Activated B cell treated with CpG ODN at 0.5 μM for 24 hours (primary cell): ENCODE data around the gene UTP18. TPM values are rescaled to one million over a fixed set of nuclear protein-coding genes. Genes with fewer than 3 reads are reported as not detected.
A peak's percentile ranks its signal among the peaks of the same experiment; 100 is the strongest.

Source experiments
- ATAC-seq: fragments of 200-7000 bp; cut with Tn5 transposase; one replicate; pipeline ENCODE4 v1.10.0; 2021; ENCODE audit warnings: low read depth, mild to moderate bottlenecking, moderate library complexity
- CTCF ChIA-PET: fragments of 350-600 bp; sonication (Branson Sonifier 250); formaldehyde crosslinking; loops from one replicate; lab custom pipeline; 2021; ENCODE audit warnings: antibody characterized with exemption; lab: Charles Lee
- POLR2A ChIA-PET: fragments of 350-600 bp; sonication (Branson Sonifier 250); formaldehyde crosslinking; loops from one replicate; lab custom pipeline; 2021; ENCODE audit warnings: antibody characterized with exemption; lab: Charles Lee
- DNase-seq: peaks from one replicate; pipeline ENCODE4 v3.0.0; 2022
- H3K27ac Mint-ChIP-seq: one replicate; pipeline ENCODE4 v1.8.0; 2020; ENCODE audit warnings: mixed read lengths
- H3K27me3 Mint-ChIP-seq: one replicate; pipeline ENCODE4 v1.8.0; 2021; ENCODE audit warnings: mixed read lengths
- H3K36me3 Mint-ChIP-seq: one replicate; pipeline ENCODE4 v1.8.0; 2021; ENCODE audit warnings: low read depth, mixed read lengths
- H3K4me1 Mint-ChIP-seq: one replicate; pipeline ENCODE4 v1.8.0; 2021; ENCODE audit warnings: mixed read lengths
- H3K4me3 Mint-ChIP-seq: one replicate; pipeline ENCODE4 v1.8.0; 2020; ENCODE audit warnings: mild to moderate bottlenecking, mixed read lengths
- H3K9me3 Mint-ChIP-seq: one replicate; pipeline ENCODE4 v1.8.0; 2020; ENCODE audit warnings: mixed read lengths
- intact Hi-C: fragments of 100-400 bp; cut with micrococcal nuclease; formaldehyde crosslinking; loops from one replicate; pipeline ENCODE4 v1.15.1; 2024
- total RNA-seq: library from RNA; stranded (reverse); gene quantifications from 2 replicates; pipeline ENCODE4 v1.2.3, GENCODE V29; 2022
- TF ChIP-seq, protein P1 (sequence below): fragments of 200-600 bp; IDR thresholded peaks from one replicate; pipeline ENCODE4 v1.8.0; 2022; ENCODE audit warnings: antibody characterized with exemption, mild to moderate bottlenecking

UTP18 gene
- total RNA-seq, 1 donor from 2014 or later: 37.0 TPM

- ChIA-PET POLR2A (interaction anchor here (0.9 to 1.5 kb wide), 2 partner anchors 17 to 22 kb away, joined by 3 to 5 read pairs; partner anchors contain the start of genes MBTD1 and UTP18), CTCF (no interaction called here)
- TF ChIP-seq, protein P1, sequence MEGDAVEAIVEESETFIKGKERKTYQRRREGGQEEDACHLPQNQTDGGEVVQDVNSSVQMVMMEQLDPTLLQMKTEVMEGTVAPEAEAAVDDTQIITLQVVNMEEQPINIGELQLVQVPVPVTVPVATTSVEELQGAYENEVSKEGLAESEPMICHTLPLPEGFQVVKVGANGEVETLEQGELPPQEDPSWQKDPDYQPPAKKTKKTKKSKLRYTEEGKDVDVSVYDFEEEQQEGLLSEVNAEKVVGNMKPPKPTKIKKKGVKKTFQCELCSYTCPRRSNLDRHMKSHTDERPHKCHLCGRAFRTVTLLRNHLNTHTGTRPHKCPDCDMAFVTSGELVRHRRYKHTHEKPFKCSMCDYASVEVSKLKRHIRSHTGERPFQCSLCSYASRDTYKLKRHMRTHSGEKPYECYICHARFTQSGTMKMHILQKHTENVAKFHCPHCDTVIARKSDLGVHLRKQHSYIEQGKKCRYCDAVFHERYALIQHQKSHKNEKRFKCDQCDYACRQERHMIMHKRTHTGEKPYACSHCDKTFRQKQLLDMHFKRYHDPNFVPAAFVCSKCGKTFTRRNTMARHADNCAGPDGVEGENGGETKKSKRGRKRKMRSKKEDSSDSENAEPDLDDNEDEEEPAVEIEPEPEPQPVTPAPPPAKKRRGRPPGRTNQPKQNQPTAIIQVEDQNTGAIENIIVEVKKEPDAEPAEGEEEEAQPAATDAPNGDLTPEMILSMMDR: no peak
- H3K4me3 Mint-ChIP-seq: peak overlapping the region; percentile 71
- no peaks in the 10 kb centered on the region for H3K27me3 Mint-ChIP-seq
- ATAC-seq (peak; percentile 93), DNase-seq (no peak)
- no peaks in the 10 kb centered on the region for H3K9me3 Mint-ChIP-seq
- peaks cover 9% of the 10 kb centered on the region for H3K36me3 Mint-ChIP-seq
- H3K27ac Mint-ChIP-seq: peak overlapping the region; percentile 77
- peaks cover 33% of the 10 kb centered on the region for H3K4me1 Mint-ChIP-seq
- intact Hi-C loops: no loop called here
These were observed 22.0 kb upstream of the UTP18 start for GRCh38 chr17:51238255-51238887.

- ChIA-PET CTCF (no interaction called here), POLR2A (interaction anchor here (0.7 kb wide), 1 partner anchor 281 kb away, joined by 4 read pairs; no protein-coding TSS in a partner anchor)
- Mint-ChIP-seq H3K4me1 (peaks cover 31% of the 10 kb centered on the region), H3K27me3 (no peaks in the 10 kb centered on the region), H3K36me3 (peaks cover 16% of the 10 kb centered on the region), H3K4me3 (no peak overlapping the region), H3K27ac (peak overlapping the region; percentile 32), H3K9me3 (no peaks in the 10 kb centered on the region)
- no peak for DNase-seq
- TF ChIP-seq, protein P1: no peak
- intact Hi-C loops: no loop called here
- ATAC-seq: no peak
These were observed 20.1 kb upstream of the UTP18 start for GRCh38 chr17:51240275-51240674.

GRCh38 chr17:51244041-51244440 is 16.3 kb upstream of the UTP18 start:
- intact Hi-C loops: no loop called here
- Mint-ChIP-seq H3K27me3 (no peaks in the 10 kb centered on the region), H3K4me1 (peaks cover 10% of the 10 kb centered on the region), H3K36me3 (peaks cover 25% of the 10 kb centered on the region), H3K4me3 (no peak overlapping the region), H3K9me3 (no peaks in the 10 kb centered on the region), H3K27ac (no peak overlapping the region)
- ChIA-PET POLR2A (interaction anchor here (0.5 kb wide), 1 partner anchor 24 kb away, joined by 3 read pairs; no protein-coding TSS in a partner anchor), CTCF (no interaction called here)
- ATAC-seq (no peak), DNase-seq (no peak)
- TF ChIP-seq, protein P1: no peak

- ATAC-seq (no peak), DNase-seq (no peak)
- ChIA-PET CTCF (no interaction called here), POLR2A (no interaction called here)
- intact Hi-C loops: no loop called here
- TF ChIP-seq, protein P1: no peak
- H3K27me3 Mint-ChIP-seq: no peaks in the 10 kb centered on the region
- H3K9me3 Mint-ChIP-seq: no peaks in the 10 kb centered on the region
- H3K36me3 Mint-ChIP-seq: peaks cover 28% of the 10 kb centered on the region
- H3K27ac Mint-ChIP-seq: no peak overlapping the region
- H3K4me1 Mint-ChIP-seq: no peaks in the 10 kb centered on the region
- H3K4me3 Mint-ChIP-seq: no peak overlapping the region
These were observed 14.8 kb upstream of the UTP18 start for GRCh38 chr17:51245535-51245934.

DNA sequence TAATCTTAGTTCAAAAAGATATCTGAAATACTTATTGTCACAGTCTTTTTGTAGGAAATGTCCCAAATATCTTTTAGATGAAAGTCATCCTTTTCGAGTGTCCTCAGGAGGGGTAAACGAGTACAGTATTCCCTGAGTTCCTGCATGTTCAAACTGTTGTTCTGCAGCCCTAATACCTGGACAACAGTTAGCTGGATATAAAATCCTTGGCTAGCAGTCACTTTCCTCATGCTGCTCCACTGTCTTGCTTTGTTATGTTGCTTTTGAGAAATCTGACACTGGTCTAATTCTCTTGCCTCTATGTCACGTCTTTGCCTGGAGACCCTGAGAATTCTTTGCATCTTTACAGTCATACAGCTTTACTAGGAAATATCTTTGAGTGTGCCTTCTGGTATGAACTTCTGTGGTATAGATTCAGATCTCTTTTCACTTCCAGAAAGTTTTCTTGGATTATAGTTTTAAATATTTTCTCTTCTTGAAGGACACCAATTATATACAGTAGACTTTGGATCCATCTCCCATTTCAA is 10.0 kb upstream of the UTP18 start:
- H3K4me1 Mint-ChIP-seq: peaks cover 5% of the 10 kb centered on the region

More for the DNA sequence above, 10.0 kb upstream of the UTP18 start:
- ATAC-seq: no peak
- Mint-ChIP-seq H3K9me3 (no peaks in the 10 kb centered on the region), H3K27ac (no peak overlapping the region), H3K36me3 (peaks cover 45% of the 10 kb centered on the region), H3K27me3 (no peaks in the 10 kb centered on the region), H3K4me3 (no peak overlapping the region)
- POLR2A ChIA-PET: no interaction called here
- CTCF ChIA-PET: no interaction called here
- TF ChIP-seq, protein P1: no peak
- no peak for DNase-seq
- intact Hi-C loops: no loop called here
